T47D (cell line): ENCODE data around the gene NAPG.
A peak's percentile ranks its signal among the peaks of the same experiment; 100 is the strongest.

Experiments
- DNase-seq, 2 experiments: peaks; one replicate each; pipeline versions ENCODE4 v3.0.0 to v3.0.0-alpha.2; 2011 to 2012; ENCODE audit warnings: low read depth in 1 of 2, low spot score in 1 of 2
- JUND ChIP-seq: IDR thresholded peaks from 2 replicates; pipeline ENCODE4 v1.6.1; 2012; ENCODE audit warnings: low read depth
- in situ Hi-C: cut with HindIII; loops from 2 replicates; pipeline ENCODE4 v1.10.0; 2016; ENCODE audit warnings: low sequenced_read_pairs, low pct_unique_long_range_greater_than_20kb

Gene NAPG

DNA sequence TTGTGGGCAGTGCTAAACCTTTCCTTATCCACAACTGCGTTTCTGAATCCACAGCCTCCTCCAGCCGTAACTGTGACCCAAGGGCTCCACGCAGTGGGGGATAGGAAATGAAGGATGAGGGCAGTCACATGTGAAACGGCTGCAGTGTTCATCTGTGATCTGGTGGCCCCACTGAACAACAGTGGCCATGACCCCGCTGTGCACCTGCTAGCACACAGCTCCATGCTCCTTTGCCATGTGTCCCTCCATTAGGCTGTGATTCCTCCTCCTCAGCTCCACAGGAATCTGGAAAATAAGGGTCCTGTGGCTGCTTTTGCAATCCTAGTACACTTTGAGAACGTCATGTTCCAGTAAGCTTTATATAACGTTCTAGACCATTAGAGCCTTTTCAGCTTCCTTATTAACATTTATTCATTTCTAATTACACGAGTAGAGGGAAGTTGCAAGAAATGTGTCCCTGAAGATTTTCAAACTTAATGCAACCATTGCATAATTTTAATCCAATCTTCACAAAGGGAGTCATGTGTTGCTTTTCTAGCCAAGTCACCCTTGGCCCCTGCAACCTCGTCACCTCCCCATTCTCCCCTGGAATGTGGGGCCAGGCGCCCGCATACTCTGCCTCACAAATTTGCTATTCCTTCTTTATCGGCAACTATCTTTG, 7.1 kb upstream of the NAPG start:
- in situ Hi-C loops = no loop called here
- no peak for TF ChIP-seq JUND
- DNase-seq = peak in 1 of 2 experiments; percentile 8

DNA sequence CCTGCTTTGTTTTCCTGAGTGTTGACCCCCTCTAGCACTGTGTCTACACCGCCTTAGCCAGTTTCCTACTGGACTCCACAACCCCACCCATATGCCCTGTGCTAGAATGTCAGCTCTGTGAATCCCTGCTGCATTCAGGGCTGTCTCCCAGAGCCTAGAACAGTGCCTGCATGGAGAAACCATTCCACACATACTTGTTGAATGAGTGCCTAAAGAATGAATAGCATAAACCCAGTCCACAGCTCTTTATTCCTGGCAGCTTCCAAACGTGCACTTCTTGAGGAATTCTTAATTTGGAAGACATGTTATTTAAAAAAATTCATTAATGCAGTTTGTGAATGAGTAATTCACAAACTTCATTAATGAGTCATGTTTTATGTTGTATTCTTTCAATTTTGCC, 6.5 kb upstream of the NAPG start:
- no peak for DNase-seq
- no peak for TF ChIP-seq JUND
- in situ Hi-C loops = no loop called here

DNA sequence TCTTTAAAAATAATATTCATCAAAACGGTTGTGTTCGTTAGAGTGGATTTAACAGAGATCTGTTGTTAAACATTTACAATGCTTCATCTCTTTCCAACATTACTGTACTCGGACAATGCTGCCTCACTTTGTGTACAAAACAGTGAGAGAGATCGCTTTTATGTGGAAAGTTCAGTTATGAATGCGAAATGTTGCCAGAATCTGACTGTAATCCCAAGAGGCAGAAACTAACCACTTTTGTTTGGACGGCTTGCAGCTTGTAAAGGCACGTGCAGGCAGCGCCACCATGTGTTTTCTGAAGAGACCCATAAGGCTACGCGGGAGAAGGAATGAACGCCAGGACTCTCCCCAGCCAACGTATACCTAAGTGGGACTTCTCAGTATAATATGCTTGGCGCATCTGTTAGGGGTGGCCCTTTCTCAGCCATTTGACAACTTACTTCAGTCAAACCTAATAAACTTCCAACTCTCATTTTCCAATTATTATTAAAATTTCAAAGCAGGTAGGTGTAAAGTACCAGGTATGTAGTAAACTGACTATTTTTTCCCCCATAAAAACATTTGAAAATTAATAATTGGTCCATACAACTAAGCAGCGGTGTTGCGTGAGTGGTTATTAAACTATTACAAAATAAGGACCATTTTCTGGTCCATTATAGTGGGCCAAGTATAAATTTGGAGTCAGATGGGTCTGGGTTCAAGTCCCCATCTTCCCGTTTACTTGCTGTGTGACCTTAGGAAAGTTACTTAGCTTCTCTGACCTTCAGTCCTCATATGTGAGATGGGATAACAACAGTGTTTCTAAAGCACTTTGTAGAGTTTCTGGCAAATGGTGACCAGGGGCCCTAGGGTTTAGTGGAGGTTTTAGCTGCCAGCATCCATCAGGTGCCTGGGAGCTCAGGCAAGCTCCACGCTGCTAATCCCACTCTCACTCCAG, 5.6 kb upstream of the NAPG start:
- TF ChIP-seq JUND = no peak
- peak; percentile 51 to 79 for DNase-seq
- in situ Hi-C loops = no loop called here

DNA sequence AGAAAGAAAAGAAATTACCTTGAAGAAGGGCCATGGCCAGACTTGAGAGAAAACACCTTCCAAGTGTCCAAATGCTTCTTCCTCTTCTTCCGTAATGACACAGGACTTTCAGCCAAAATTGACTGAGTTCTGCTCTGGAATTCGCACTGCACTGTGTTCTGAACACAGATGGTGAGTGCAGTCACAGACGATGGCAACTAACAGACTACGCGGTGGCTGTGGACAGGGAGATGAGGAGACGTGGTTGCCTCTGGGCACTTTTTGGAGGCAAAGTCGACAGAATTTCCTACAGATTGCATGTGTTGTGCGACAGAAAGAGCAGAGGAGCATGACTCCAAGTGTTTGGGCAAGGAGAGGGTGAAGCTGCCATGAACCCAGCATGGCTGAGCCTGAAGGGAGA, 4.3 kb upstream of the NAPG start:
- no peak for TF ChIP-seq JUND
- in situ Hi-C loops = no loop called here

DNA sequence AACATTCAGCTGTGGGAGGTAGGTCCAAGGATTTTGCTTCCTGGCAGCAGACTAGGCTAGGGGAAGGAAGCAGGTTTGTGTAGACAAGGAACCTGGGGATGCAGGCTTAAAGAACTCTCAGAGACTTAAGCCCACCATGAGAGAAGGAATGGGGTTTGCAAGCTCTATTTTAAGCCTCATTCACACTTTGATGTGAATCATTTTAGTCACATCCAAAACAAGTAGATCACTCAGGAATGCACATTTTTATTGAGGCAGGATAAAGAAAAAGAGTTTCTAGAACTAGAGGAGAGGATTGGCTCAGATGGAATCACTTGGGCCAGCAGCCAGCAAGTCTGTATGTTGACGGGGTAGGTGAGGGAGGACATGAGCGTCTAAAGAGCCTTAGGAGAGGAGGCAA, 3.3 kb upstream of the NAPG start:
- no peak for TF ChIP-seq JUND
- no peak for DNase-seq
- in situ Hi-C loops = no loop called here

More for the DNA sequence above, 4.3 kb upstream of the NAPG start:
- DNase-seq = no peak

DNA sequence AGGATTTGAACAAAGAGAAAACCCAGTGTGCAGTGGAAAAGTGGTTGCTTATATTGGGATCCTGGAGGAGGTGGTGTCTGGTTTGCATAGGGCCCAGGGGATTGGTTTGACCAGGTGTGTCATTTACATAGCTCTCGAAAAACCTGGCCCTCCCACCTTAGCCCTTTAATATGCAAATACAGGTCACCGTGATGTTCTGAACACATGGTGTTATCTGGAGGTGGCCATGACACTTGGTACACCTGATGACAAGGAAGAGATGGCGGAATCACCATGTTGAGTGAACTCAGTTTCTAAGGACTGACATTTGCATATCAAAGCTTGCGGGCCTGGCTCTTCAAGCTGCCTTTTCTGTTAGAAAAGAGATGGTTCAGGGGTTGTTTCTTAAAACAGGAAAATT, 2.3 kb upstream of the NAPG start:
- TF ChIP-seq JUND = no peak
- peak in 1 of 2 experiments; percentile 4 for DNase-seq
- in situ Hi-C loops = no loop called here

DNA sequence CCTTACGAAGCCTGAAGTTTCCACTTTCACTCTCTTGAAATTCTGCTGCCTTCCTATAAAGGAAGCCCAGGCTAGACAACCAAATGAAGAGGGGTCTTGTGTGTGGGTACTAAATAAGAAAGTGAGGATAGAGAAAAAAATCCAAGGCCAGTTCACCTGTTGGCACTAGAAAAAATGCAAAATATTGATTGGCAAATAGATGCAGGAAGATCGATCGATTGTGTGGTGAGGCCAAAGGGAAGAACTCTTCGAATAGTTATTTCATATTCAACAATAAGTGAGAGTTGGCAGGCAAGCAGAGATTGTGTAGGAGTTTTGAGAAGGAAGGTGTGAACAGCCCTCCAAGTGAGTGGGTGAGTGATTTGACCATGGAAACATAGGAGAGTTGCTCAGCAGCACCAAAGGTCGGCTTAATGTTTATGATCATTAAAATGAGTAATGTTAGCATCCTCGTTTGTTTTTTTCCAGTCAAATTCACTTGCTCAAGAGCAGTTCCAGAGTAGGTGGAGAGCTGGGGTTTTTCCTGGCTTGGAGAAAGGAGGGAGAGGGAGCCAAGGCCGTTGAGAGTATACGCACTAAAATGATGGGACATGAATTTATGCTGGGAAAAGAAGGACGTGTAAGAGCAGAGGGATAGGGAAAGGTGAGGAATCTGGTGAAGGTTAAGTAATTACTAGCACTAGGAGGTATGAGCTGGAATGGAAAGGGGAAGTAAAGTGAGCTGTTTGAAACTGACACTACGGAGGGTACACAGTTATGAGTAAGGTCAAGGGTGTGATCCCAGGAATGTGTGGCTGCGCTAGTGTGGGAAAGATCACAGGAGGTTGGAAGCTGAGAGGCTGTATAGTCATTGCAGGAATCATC, 1.1 kb upstream of the NAPG start:
- TF ChIP-seq JUND = no peak
- in situ Hi-C loops = no loop called here
- no peak for DNase-seq

DNA sequence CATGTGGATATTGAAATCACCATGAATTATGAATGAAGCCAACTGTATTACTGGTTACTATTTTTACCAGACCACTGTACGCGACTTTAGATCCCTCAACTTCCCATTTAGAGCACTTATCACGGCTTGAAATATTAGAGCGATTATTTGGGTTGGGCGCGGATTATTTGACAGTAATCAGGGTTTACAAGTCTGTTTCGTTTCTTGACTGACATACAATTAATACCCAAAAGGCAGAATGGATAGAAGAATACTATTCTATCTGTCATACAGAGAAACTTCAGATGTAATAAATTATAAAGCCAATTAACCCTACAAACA, 496 bp upstream of the NAPG start:
- in situ Hi-C loops = no loop called here
- no peak for DNase-seq
- TF ChIP-seq JUND = no peak

DNA sequence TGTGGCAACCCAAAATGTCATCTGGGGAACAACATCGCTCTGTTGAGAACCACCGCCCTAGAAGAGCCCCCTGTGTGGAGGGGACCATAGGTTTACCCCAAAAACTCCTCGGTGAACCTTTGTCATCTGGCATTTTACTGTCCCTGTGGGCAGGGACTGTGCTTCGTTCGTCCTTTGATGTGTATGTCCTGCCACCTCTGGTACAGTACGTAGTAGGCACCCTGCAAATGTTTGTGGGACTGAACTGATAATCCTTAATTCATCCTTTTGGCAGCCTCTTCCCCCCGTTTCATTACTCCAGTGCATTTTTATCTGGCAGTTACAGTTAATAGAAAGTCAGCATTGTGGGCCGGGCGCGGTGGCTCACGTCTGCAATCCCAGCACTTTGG, 728 bp downstream of the NAPG start:
- peak in 1 of 2 experiments; percentile 1 for DNase-seq
- no peak for TF ChIP-seq JUND
- in situ Hi-C loops = no loop called here

DNA sequence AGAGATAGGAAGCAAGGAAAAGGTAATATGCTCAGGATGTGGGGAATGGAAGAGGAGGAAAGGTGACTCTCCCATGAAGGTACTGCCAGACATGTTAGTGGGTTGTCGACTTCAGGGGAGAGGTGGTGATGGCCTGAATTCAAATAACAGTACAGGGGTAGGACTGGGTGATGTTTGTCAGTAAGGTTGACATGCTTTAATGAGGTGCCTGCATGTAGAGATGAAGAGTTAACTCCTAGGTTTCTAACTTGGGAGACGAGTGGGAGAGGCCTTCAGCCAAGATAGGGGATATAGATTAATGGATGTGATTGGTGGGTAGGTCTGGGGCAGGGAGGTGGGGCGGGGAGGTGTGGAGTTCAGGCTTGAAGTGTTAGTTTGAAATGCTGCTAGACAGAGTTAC, 2.6 kb downstream of the NAPG start:
- in situ Hi-C loops = no loop called here
- TF ChIP-seq JUND = no peak
- DNase-seq = no peak

DNA sequence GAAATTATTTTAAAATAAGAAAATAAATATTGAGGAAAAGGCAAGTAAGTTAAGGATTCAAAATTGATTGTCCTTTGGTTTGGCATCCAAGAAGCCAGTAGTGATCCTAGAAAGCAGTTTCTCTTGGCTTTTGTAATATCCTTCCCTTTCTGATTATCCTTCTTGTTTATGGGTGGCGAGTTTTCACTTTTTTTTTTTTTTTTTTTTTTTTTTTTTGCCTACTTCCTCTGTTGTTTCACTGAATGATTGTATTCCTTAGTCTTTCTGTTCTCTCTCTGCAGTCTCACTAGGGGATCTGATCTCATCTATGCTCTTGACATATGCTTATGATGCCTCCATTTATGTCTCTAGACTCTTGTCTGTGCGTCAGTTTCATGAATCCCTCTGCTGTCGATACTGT, 4.2 kb downstream of the NAPG start:
- no peak for DNase-seq
- TF ChIP-seq JUND = no peak
- in situ Hi-C loops = no loop called here

DNA sequence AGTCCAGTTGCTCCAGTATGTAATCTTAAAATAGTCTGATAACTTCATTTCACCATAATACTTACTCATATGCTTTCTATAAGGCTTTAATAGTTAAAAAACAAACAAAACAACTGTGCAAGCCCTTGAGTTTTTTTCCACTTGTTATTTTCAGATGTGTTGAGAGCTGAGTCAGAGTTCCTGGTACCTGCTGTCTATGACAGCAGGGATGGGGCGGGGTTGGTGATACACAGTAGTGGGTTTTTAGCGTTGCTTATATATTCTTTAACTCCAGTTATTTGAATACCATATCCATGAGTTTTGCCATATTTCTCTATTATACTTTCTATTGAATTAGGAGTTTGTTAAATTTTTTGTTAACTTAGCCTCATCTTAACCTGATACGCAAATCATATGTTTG, 5.0 kb downstream of the NAPG start:
- no peak for TF ChIP-seq JUND
- in situ Hi-C loops = no loop called here
- no peak for DNase-seq

DNA sequence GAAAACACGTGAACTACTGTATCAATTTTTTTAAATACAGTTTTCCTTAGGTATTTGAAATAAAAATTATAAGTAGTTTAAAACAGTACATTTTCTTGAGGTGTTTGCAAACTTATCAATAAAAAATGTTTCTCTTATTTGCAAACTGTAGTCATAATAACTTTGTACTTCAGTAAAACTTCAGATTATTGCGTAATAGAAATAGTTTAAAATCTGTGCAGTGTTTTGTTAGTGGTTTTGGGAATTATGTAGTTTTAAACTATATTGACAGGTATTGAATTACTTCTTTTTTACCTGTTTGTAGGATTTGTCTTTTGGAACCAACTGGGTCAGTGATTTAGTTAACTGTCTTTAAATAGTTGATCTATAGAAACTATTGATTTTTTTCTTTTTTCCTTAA, 7.3 kb downstream of the NAPG start:
- no peak for TF ChIP-seq JUND
- DNase-seq = no peak
- in situ Hi-C loops = no loop called here
